H9 (cell line): Measurements from ENCODE around the gene CTU1. TPM values are rescaled to one million over a fixed set of nuclear protein-coding genes. Genes with fewer than 3 reads are reported as not detected.

Source experiments
- DNase-seq: peaks from one replicate; pipeline ENCODE4 v3.0.0-alpha.2; 2017
- H2AFZ ChIP-seq: one replicate; pipeline ENCODE4 v1.6.1; 2013; ENCODE audit warnings: mild to moderate bottlenecking, low read length, control low read depth, moderate library complexity
- H2AK5ac ChIP-seq: 2 replicates; pipeline ENCODE4 v1.6.1; 2013; ENCODE audit warnings: low read length, control low read depth, mixed read lengths; ENCODE audit not compliant: insufficient read length
- H2BK120ac ChIP-seq: one replicate; pipeline ENCODE4 v1.6.1; 2013; ENCODE audit warnings: low read depth, mild to moderate bottlenecking, low read length, control low read depth, inconsistent platforms; ENCODE audit not compliant: poor library complexity, severe bottlenecking
- H2BK12ac ChIP-seq: 2 replicates; pipeline ENCODE4 v1.6.1; 2013; ENCODE audit warnings: low read length, control low read depth, mixed read lengths, low read depth; ENCODE audit not compliant: insufficient read length
- H2BK15ac ChIP-seq: 2 replicates; pipeline ENCODE4 v1.6.1; 2013; ENCODE audit warnings: low read depth, low read length, control low read depth
- H2BK20ac ChIP-seq: one replicate; pipeline ENCODE4 v1.6.1; 2013; ENCODE audit warnings: low read depth, mild to moderate bottlenecking, low read length, control low read depth, inconsistent platforms; ENCODE audit not compliant: poor library complexity, severe bottlenecking
- H2BK5ac ChIP-seq: 2 replicates; pipeline ENCODE4 v1.6.1; 2013; ENCODE audit warnings: low read length, control low read depth, mixed read lengths; ENCODE audit not compliant: insufficient read length
- H3K14ac ChIP-seq: 2 replicates; pipeline ENCODE4 v1.6.1; 2013; ENCODE audit warnings: low read length, control low read depth; ENCODE audit not compliant: insufficient read depth
- H3K18ac ChIP-seq: 2 replicates; pipeline ENCODE4 v1.6.1; 2013; ENCODE audit warnings: low read depth, mild to moderate bottlenecking, mixed read lengths, low read length, control low read depth; ENCODE audit not compliant: insufficient read length
- H3K23ac ChIP-seq: 2 replicates; pipeline ENCODE4 v1.6.1; 2013; ENCODE audit warnings: low read length, control low read depth, mixed read lengths, low read depth; ENCODE audit not compliant: insufficient read length
- H3K23me2 ChIP-seq: 2 replicates; pipeline ENCODE4 v1.6.1; 2013; ENCODE audit warnings: low read depth, mild to moderate bottlenecking, mixed read lengths, low read length, control low read depth; ENCODE audit not compliant: insufficient read length, poor library complexity, severe bottlenecking
- H3K27ac ChIP-seq: 2 replicates; pipeline ENCODE4 v1.5.1; 2013; ENCODE audit warnings: low read length, control low read depth, mixed read lengths, low read depth; ENCODE audit not compliant: insufficient read length
- H3K27me3 ChIP-seq: 2 replicates; pipeline ENCODE4 v1.6.1; 2013; ENCODE audit warnings: low read length, control low read depth, inconsistent platforms; ENCODE audit not compliant: insufficient read depth
- H3K4ac ChIP-seq: 2 replicates; pipeline ENCODE4 v1.6.1; 2013; ENCODE audit warnings: low read depth, mild to moderate bottlenecking, control low read depth, inconsistent platforms, low read length, moderate library complexity
- H3K4me1 ChIP-seq: 2 replicates; pipeline ENCODE4 v1.6.1; 2013; ENCODE audit warnings: low read length, control low read depth, inconsistent platforms; ENCODE audit not compliant: insufficient read depth
- H3K4me2 ChIP-seq: 2 replicates; pipeline ENCODE4 v1.6.1; 2013; ENCODE audit warnings: low read length, control low read depth, mixed read lengths; ENCODE audit not compliant: insufficient read length, insufficient read depth
- H3K56ac ChIP-seq: 2 replicates; pipeline ENCODE4 v1.6.1; 2013; ENCODE audit warnings: low read depth, mild to moderate bottlenecking, mixed read lengths, low read length, control low read depth; ENCODE audit not compliant: insufficient read length
- H3K79me1 ChIP-seq: 2 replicates; pipeline ENCODE4 v1.6.1; 2013; ENCODE audit warnings: low read depth, mild to moderate bottlenecking, moderate library complexity, low read length, control low read depth, inconsistent platforms; ENCODE audit not compliant: insufficient read depth, poor library complexity, severe bottlenecking
- H3K79me2 ChIP-seq: 2 replicates; pipeline ENCODE4 v1.6.1; 2013; ENCODE audit warnings: low read length, control low read depth, inconsistent platforms; ENCODE audit not compliant: insufficient read depth
- H3K9ac ChIP-seq: 2 replicates; pipeline ENCODE4 v1.6.1; 2013; ENCODE audit warnings: low read length, control low read depth, mixed read lengths; ENCODE audit not compliant: insufficient read length; ENCODE audit errors: extremely low read depth
- H3K9me3 ChIP-seq: one replicate; pipeline ENCODE4 v1.6.1; 2013; ENCODE audit warnings: low read depth, low read length, inconsistent platforms; ENCODE audit not compliant: control insufficient read depth
- H3T11ph ChIP-seq: one replicate; pipeline ENCODE4 v1.6.1; 2013; ENCODE audit warnings: mild to moderate bottlenecking, low read length, control low read depth, inconsistent platforms
- H4K20me1 ChIP-seq: one replicate; pipeline ENCODE4 v1.6.1; 2013; ENCODE audit not compliant: control insufficient read depth, insufficient read length, insufficient read depth
- H4K5ac ChIP-seq: 2 replicates; pipeline ENCODE4 v1.6.1; 2013; ENCODE audit warnings: low read depth, mild to moderate bottlenecking, mixed read lengths, low read length, control low read depth; ENCODE audit not compliant: insufficient read length
- H4K8ac ChIP-seq: replicated peaks from 2 replicates; pipeline ENCODE4 v1.6.1; 2013; ENCODE audit warnings: low read length, control low read depth, mixed read lengths, low read depth; ENCODE audit not compliant: insufficient read length
- H4K91ac ChIP-seq: 2 replicates; pipeline ENCODE4 v1.6.1; 2013; ENCODE audit warnings: low read depth, mild to moderate bottlenecking, moderate library complexity, mixed read lengths, low read length, control low read depth; ENCODE audit not compliant: insufficient read length
- H3K27ac Mint-ChIP-seq, 3 experiments: 2 replicates in 2 of 3; 3 replicates in 1 of 3; pipeline ENCODE4 v1.8.0; 2020 to 2021; ENCODE audit warnings: mixed read lengths in 3 of 3, mild to moderate bottlenecking in 1 of 3, moderate library complexity in 1 of 3
- H3K27me3 Mint-ChIP-seq: 2 replicates; pipeline ENCODE4 v1.8.0; 2021; ENCODE audit warnings: low read depth, mild to moderate bottlenecking, moderate library complexity, mixed read lengths
- H3K36me3 Mint-ChIP-seq, 3 experiments: 2 replicates in 2 of 3; 3 replicates in 1 of 3; pipeline ENCODE4 v1.8.0; 2020 to 2021; ENCODE audit warnings: low read depth in 3 of 3, mixed read lengths in 3 of 3; ENCODE audit not compliant: insufficient read depth in 1 of 3
- H3K4me1 Mint-ChIP-seq, 2 experiments: 2 replicates each; pipeline ENCODE4 v1.8.0; 2020; ENCODE audit warnings: mixed read lengths in 2 of 2
- H3K4me3 Mint-ChIP-seq, 2 experiments: 2 replicates in 1 of 2; 3 replicates in 1 of 2; pipeline ENCODE4 v1.8.0; 2020 to 2021; ENCODE audit warnings: mild to moderate bottlenecking in 2 of 2, mixed read lengths in 2 of 2, moderate library complexity in 1 of 2
- H3K9me3 Mint-ChIP-seq, 2 experiments: 2 replicates in 1 of 2; 3 replicates in 1 of 2; pipeline ENCODE4 v1.8.0; 2020; ENCODE audit warnings: mild to moderate bottlenecking in 2 of 2, mixed read lengths in 2 of 2, moderate library complexity in 1 of 2
- WGBS: extraction: QIAGEN DNeasy Blood & Tissue Kit; methylation state at CpG from one replicate; pipeline ENCODE4 v1.1.7; 2013; ENCODE audit warnings: missing lambda C conversion rate, low lambda C conversion rate, mixed read lengths; ENCODE audit not compliant: insufficient read length; ENCODE audit errors: extremely low coverage; 5-methylcytosine and 5-hydroxymethylcytosine counted together
- total RNA-seq: library from RNA; stranded (reverse); gene quantifications from 2 replicates; pipeline ENCODE4 v1.2.1, GENCODE V29; 2021
- TF ChIP-seq, protein P1 (sequence below): fragments of 200-600 bp; sonication (generic); conservative IDR thresholded peaks from 3 replicates; pipeline ENCODE4 v1.8.0; 2021; ENCODE audit warnings: antibody characterized with exemption, mild to moderate bottlenecking

Gene CTU1
- total RNA-seq, 1 experiment from 2014 or later, result 8.8 TPM

DNA sequence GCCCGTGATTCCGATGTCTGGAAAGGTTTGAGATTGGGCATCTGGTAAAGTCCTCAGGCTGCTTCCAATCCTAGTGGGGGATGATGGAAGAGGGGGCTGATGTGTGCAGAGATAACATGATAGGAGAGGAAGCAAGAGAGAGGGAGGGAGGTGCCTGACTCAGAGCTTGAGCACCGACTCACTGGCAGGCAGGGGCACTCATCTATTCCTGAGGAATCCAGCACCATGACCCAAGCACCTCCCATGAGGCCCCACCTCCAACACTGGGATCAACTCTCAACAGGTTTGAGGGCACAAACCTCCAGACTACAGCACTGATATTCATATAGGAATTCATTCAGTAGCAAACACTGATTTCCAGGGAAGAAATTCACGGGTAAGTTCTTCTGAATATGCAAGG is 10.9 kb upstream of the CTU1 start:
- Histone ChIP-seq H2BK12ac (no peak overlapping the region), H4K91ac (no peak overlapping the region), H3K9me3 (no peaks in the 10 kb centered on the region), H3K14ac (no peak overlapping the region), H3K4me2 (no peak overlapping the region), H3K18ac (no peak overlapping the region), H4K20me1 (no peaks in the 10 kb centered on the region), H4K8ac (no peak overlapping the region), H2AFZ (no peak overlapping the region), H3K56ac (no peak overlapping the region), H2BK15ac (no peak overlapping the region), H2BK120ac (no peak overlapping the region), H2BK5ac (no peak overlapping the region), H3K79me2 (no peaks in the 10 kb centered on the region), H3K9ac (no peak overlapping the region), H2BK20ac (no peak overlapping the region), H3K23ac (no peak overlapping the region), H3K23me2 (no peaks in the 10 kb centered on the region), H3K27me3 (no peaks in the 10 kb centered on the region), H3T11ph (no peak overlapping the region), H3K27ac (no peak overlapping the region), H4K5ac (no peak overlapping the region), H3K79me1 (no peaks in the 10 kb centered on the region), H3K4me1 (no peaks in the 10 kb centered on the region), H3K4ac (no peak overlapping the region), H2AK5ac (no peak overlapping the region)
- Mint-ChIP-seq H3K27me3 (peaks cover 34% of the 10 kb centered on the region), H3K36me3 (no peaks in the 10 kb centered on the region), H3K4me3 (no peak overlapping the region), H3K4me1 (peaks cover 5 to 8% of the 10 kb centered on the region in 2 experiments; a peak in 3 of 4 replicates), H3K9me3 (no peaks in the 10 kb centered on the region), H3K27ac (no peak overlapping the region)
- DNase-seq, result no peak
- TF ChIP-seq, protein P1, sequence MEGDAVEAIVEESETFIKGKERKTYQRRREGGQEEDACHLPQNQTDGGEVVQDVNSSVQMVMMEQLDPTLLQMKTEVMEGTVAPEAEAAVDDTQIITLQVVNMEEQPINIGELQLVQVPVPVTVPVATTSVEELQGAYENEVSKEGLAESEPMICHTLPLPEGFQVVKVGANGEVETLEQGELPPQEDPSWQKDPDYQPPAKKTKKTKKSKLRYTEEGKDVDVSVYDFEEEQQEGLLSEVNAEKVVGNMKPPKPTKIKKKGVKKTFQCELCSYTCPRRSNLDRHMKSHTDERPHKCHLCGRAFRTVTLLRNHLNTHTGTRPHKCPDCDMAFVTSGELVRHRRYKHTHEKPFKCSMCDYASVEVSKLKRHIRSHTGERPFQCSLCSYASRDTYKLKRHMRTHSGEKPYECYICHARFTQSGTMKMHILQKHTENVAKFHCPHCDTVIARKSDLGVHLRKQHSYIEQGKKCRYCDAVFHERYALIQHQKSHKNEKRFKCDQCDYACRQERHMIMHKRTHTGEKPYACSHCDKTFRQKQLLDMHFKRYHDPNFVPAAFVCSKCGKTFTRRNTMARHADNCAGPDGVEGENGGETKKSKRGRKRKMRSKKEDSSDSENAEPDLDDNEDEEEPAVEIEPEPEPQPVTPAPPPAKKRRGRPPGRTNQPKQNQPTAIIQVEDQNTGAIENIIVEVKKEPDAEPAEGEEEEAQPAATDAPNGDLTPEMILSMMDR, result no peak
- WGBS, result no CpG with 5 or more reads among the region's 4 CpGs
